Measurements from ENCODE around the gene TRIM17. TPM values are rescaled to one million over a fixed set of nuclear protein-coding genes. Genes with fewer than 3 reads are reported as not detected.

Gene TRIM17
- total and polyA plus RNA-seq, 4 donors, result 0.62 to 2.5 TPM; not detected in 2

DNA sequence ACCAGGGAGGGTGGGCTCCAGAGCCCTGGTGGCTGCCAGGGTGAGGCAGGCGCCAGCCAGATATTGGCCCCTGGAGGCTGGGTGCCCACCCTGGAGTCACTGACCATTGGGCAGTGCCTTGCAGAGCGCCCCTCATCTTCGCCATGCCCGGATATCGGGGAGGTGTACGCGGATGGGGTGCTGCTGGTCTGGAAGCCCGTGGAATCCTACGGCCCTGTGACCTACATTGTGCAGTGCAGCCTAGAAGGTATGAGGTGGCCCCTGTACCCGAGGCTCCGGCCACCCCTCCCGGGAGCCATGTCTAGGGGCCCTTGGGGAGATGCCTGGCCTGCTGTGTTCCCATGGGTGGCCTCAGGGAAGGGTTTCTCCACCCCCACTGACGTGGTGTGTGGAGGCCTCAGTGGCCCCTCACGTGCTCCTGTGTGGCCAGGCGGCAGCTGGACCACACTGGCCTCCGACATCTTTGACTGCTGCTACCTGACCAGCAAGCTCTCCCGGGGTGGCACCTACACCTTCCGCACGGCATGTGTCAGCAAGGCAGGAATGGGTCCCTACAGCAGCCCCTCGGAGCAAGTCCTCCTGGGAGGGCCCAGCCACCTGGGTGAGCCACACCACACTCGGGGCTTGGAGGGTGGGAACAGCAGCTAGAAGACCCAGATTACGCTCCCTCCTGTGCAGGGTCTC, 40.9 kb downstream of the TRIM17 start:
- Histone ChIP-seq H3K4me1 (ENCODE audit: control insufficient read depth in 1 of 2, insufficient read depth in 2 of 2, low read length in 2 of 2) (no peaks in the 10 kb centered on the region), H3K9me3 (ENCODE audit: control insufficient read depth, low read length) (no peaks in the 10 kb centered on the region), H3K4me3 (ENCODE audit: low read length in 2 of 2) (no peak overlapping the region), H3K27ac (ENCODE audit: low read depth in 1 of 2, low read length in 2 of 2) (no peak overlapping the region), H3K36me3 (ENCODE audit: control insufficient read depth in 1 of 2, insufficient read depth in 2 of 2, low read length in 1 of 2) (no peaks in the 10 kb centered on the region), H3K27me3 (ENCODE audit: control insufficient read depth in 1 of 2, insufficient read depth in 2 of 2, low read length in 1 of 2) (no peaks in the 10 kb centered on the region)
- ATAC-seq (ENCODE audit: low FRiP score), result no peak
- intact Hi-C loops (cut with DNase I), result loop anchor here in 1 of 2 donors (10.0 kb wide), 2 partner anchors 101 to 109 kb away; partner anchors contain the start of gene RNF187
- peak; percentile 46 to 74 for DNase-seq
- 95 to 97% methylated on average over 21 to 22 of the region's 22 CpGs for WGBS, 2 donors

GRCh38 chr1:228374711-228375577, 41.7 kb downstream of the TRIM17 start:
- intact Hi-C loops (cut with DNase I), result loop anchor here in 1 of 2 donors (10.0 kb wide), 2 partner anchors 100 to 110 kb away; partner anchors contain the start of gene RNF187
- Histone ChIP-seq H3K27me3 (ENCODE audit: control insufficient read depth in 1 of 2, insufficient read depth in 2 of 2, low read length in 1 of 2) (no peaks in the 10 kb centered on the region), H3K36me3 (ENCODE audit: control insufficient read depth in 1 of 2, insufficient read depth in 2 of 2, low read length in 1 of 2) (no peaks in the 10 kb centered on the region), H3K4me3 (ENCODE audit: low read length in 2 of 2) (no peak overlapping the region), H3K9me3 (ENCODE audit: control insufficient read depth, low read length) (no peaks in the 10 kb centered on the region), H3K4me1 (ENCODE audit: control insufficient read depth in 1 of 2, insufficient read depth in 2 of 2, low read length in 2 of 2) (no peaks in the 10 kb centered on the region), H3K27ac (ENCODE audit: low read depth in 1 of 2, low read length in 2 of 2) (no peak overlapping the region)
- WGBS, 2 donors, result 33 to 34% methylated on average over 25 of the region's 25 CpGs
- DNase-seq, result peak; percentile 90 to 94
- peak; percentile 67 for ATAC-seq (ENCODE audit: low FRiP score)

DNA sequence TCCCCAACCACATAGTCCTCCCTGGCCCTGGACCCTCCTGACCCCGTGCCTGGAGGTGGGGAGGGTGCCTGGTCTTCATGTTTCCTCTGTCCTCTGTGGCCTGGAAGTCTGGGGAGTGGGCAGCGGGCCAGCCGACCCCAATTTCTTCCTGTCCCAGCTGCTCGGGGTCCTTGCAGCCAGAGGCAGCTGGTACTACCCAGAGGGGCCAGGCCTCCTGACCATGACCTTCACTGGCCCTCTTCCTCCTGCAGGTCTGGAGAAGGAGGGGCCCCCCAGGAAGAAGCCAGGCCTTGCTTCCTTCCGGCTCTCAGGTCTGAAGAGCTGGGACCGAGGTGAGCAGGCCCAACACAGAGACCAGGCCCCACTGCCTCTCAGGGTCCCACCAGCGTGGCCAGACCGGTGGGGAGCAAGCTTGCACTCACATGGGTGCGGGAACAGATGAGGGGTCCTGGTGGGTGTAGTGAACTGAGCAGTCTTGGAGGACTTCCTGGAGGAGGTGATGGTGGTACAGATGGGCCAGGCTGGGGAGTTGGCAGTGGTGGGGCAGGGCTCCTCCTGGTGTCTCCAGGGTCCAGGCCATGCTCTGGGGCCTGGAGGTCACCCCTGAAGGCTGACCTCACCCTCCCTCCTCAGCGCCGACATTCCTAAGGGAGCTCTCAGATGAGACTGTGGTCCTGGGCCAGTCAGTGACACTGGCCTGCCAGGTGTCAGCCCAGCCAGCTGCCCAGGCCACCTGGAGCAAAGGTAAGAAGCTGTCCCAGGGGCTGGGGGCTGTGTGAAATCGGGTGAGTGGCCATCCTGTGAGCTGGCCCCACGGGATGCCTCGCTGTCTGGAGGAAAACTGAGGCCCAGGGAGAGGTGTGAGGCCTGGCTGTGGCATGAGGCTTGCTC, 42.7 kb downstream of the TRIM17 start:
- WGBS, 2 donors, result 89 to 91% methylated on average over 14 of the region's 14 CpGs
- H3K9me3 ChIP-seq (ENCODE audit: control insufficient read depth, low read length), result no peaks in the 10 kb centered on the region
- no peaks in the 10 kb centered on the region for H3K36me3 ChIP-seq (ENCODE audit: control insufficient read depth in 1 of 2, insufficient read depth in 2 of 2, low read length in 1 of 2)
- ATAC-seq (ENCODE audit: low FRiP score) (no peak), DNase-seq (peak; percentile 46 to 64)
- no peaks in the 10 kb centered on the region for H3K4me1 ChIP-seq (ENCODE audit: control insufficient read depth in 1 of 2, insufficient read depth in 2 of 2, low read length in 2 of 2)
- intact Hi-C loops (cut with DNase I), result loop anchor here in 1 of 2 donors (10.0 kb wide), 2 partner anchors 99 to 111 kb away; partner anchors contain the start of gene RNF187
- H3K27me3 ChIP-seq (ENCODE audit: control insufficient read depth in 1 of 2, insufficient read depth in 2 of 2, low read length in 1 of 2), result no peaks in the 10 kb centered on the region
- no peak overlapping the region for H3K4me3 ChIP-seq (ENCODE audit: low read length in 2 of 2)
- no peak overlapping the region for H3K27ac ChIP-seq (ENCODE audit: low read depth in 1 of 2, low read length in 2 of 2)

DNA sequence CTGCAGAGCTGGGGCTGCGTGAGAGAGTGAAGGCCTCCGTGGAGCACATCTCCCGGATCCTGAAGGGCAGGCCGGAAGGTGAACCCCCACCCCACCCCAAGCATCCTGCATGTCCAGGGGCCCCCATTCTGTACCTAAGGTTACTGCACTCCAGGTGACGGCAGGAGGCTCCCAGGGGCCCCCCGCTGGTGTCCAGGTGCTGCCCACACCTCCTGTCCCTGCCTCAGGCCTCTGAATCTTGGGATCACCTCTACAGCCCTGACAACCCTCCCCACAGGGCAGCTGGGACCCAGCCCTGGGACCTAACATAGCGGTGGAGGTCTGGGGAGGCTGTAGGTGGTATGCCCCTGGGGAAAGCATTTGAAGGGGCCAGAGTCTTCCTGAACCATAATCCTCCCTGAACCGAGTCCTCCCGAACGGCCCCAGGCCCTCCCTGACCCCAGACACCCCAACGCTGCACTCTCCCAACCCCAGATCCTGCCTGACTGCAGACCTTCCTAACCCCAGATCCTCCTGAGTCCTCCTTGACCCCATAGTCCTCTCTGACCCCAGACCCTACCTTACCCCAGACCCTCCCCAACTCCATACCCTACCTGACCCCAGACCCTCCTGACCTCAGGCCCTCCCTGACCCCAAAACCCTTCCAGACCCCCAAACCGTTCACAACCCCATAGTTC, 43.5 kb downstream of the TRIM17 start:
- DNase-seq (peak in 1 of 2 donors; percentile 40), ATAC-seq (ENCODE audit: low FRiP score) (no peak)
- H3K36me3 ChIP-seq (ENCODE audit: control insufficient read depth in 1 of 2, insufficient read depth in 2 of 2, low read length in 1 of 2), result no peaks in the 10 kb centered on the region
- H3K4me3 ChIP-seq (ENCODE audit: low read length in 2 of 2), result no peak overlapping the region
- no peaks in the 10 kb centered on the region for H3K4me1 ChIP-seq (ENCODE audit: control insufficient read depth in 1 of 2, insufficient read depth in 2 of 2, low read length in 2 of 2)
- H3K9me3 ChIP-seq (ENCODE audit: control insufficient read depth, low read length), result no peaks in the 10 kb centered on the region
- intact Hi-C loops (cut with DNase I), result loop anchor here in 1 of 2 donors (10.0 kb wide), 2 partner anchors 98 to 112 kb away; partner anchors contain the start of gene RNF187
- H3K27me3 ChIP-seq (ENCODE audit: control insufficient read depth in 1 of 2, insufficient read depth in 2 of 2, low read length in 1 of 2), result no peaks in the 10 kb centered on the region
- 84 to 87% methylated on average over 12 of the region's 12 CpGs for WGBS, 2 donors
- no peak overlapping the region for H3K27ac ChIP-seq (ENCODE audit: low read depth in 1 of 2, low read length in 2 of 2)

DNA sequence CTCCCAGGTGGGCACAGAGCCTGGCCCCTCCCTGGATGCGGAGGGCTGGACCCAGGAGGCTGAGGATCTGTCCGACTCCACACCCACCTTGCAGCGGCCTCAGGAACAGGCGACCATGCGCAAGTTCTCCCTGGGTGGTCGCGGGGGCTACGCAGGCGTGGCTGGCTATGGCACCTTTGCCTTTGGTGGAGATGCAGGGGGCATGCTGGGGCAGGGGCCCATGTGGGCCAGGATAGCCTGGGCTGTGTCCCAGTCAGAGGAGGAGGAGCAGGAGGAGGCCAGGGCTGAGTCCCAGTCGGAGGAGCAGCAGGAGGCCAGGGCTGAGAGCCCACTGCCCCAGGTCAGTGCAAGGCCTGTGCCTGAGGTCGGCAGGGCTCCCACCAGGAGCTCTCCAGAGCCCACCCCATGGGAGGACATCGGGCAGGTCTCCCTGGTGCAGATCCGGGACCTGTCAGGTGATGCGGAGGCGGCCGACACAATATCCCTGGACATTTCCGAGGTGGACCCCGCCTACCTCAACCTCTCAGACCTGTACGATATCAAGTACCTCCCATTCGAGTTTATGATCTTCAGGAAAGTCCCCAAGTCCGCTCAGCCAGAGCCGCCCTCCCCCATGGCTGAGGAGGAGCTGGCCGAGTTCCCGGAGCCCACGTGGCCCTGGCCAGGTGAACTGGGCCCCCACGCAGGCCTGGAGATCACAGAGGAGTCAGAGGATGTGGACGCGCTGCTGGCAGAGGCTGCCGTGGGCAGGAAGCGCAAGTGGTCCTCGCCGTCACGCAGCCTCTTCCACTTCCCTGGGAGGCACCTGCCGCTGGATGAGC, 44.3 kb downstream of the TRIM17 start:
- no peaks in the 10 kb centered on the region for H3K27me3 ChIP-seq (ENCODE audit: control insufficient read depth in 1 of 2, insufficient read depth in 2 of 2, low read length in 1 of 2)
- intact Hi-C loops (cut with DNase I), result loop anchor here in 1 of 2 donors (10.0 kb wide), 2 partner anchors 98 to 112 kb away; partner anchors contain the start of gene RNF187
- DNase-seq (peak in 1 of 2 donors; percentile 39), ATAC-seq (ENCODE audit: low FRiP score) (no peak)
- H3K9me3 ChIP-seq (ENCODE audit: control insufficient read depth, low read length), result no peaks in the 10 kb centered on the region
- H3K4me3 ChIP-seq (ENCODE audit: low read length in 2 of 2), result no peak overlapping the region
- WGBS, 2 donors, result 79 to 80% methylated on average over 33 to 34 of the region's 34 CpGs
- no peaks in the 10 kb centered on the region for H3K36me3 ChIP-seq (ENCODE audit: control insufficient read depth in 1 of 2, insufficient read depth in 2 of 2, low read length in 1 of 2)
- no peak overlapping the region for H3K27ac ChIP-seq (ENCODE audit: low read depth in 1 of 2, low read length in 2 of 2)
- no peaks in the 10 kb centered on the region for H3K4me1 ChIP-seq (ENCODE audit: control insufficient read depth in 1 of 2, insufficient read depth in 2 of 2, low read length in 2 of 2)

DNA sequence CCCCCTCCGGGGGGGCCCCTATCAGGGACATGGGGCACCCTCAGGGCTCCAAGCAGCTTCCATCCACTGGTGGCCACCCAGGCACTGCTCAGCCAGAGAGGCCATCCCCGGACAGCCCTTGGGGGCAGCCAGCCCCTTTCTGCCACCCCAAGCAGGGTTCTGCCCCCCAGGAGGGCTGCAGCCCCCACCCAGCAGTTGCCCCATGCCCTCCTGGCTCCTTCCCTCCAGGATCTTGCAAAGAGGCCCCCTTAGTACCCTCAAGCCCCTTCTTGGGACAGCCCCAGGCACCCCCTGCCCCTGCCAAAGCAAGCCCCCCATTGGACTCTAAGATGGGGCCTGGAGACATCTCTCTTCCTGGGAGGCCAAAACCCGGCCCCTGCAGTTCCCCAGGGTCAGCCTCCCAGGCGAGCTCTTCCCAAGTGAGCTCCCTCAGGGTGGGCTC, 44.9 kb downstream of the TRIM17 start:
- Histone ChIP-seq H3K4me3 (ENCODE audit: low read length in 2 of 2) (no peak overlapping the region), H3K27ac (ENCODE audit: low read depth in 1 of 2, low read length in 2 of 2) (no peak overlapping the region), H3K9me3 (ENCODE audit: control insufficient read depth, low read length) (no peaks in the 10 kb centered on the region), H3K27me3 (ENCODE audit: control insufficient read depth in 1 of 2, insufficient read depth in 2 of 2, low read length in 1 of 2) (no peaks in the 10 kb centered on the region), H3K36me3 (ENCODE audit: control insufficient read depth in 1 of 2, insufficient read depth in 2 of 2, low read length in 1 of 2) (no peaks in the 10 kb centered on the region), H3K4me1 (ENCODE audit: control insufficient read depth in 1 of 2, insufficient read depth in 2 of 2, low read length in 2 of 2) (no peaks in the 10 kb centered on the region)
- DNase-seq (no peak), ATAC-seq (ENCODE audit: low FRiP score) (no peak)
- intact Hi-C loops (cut with DNase I), result loop anchor here in 1 of 2 donors (10.0 kb wide), 2 partner anchors 97 to 113 kb away; partner anchors contain the start of gene RNF187
- WGBS, 2 donors, result 74% methylated on average over 3 to 4 of the region's 4 CpGs

DNA sequence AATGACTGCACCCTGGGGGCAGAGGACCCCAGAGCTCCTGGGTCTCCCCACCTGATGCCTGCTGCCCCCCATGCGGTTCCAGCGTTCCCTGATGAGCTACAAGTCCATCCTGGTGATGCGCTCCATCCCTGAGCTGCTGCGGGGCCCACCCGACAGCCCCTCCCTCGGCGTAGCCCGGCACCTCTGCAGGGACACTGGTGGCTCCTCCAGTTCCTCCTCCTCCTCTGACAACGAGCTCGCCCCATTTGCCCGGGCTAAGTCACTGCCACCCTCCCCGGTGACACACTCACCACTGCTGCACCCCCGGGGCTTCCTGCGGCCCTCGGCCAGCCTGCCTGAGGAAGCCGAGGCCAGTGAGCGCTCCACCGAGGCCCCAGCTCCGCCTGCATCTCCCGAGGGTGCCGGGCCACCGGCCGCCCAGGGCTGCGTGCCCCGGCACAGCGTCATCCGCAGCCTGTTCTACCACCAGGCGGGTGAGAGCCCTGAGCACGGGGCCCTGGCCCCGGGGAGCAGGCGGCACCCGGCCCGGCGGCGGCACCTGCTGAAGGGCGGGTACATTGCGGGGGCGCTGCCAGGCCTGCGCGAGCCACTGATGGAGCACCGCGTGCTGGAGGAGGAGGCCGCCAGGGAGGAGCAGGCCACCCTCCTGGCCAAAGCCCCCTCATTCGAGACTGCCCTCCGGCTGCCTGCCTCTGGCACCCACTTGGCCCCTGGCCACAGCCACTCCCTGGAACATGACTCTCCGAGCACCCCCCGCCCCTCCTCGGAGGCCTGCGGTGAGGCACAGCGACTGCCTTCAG, 45.5 kb downstream of the TRIM17 start:
- no peaks in the 10 kb centered on the region for H3K36me3 ChIP-seq (ENCODE audit: control insufficient read depth in 1 of 2, insufficient read depth in 2 of 2, low read length in 1 of 2)
- ATAC-seq (ENCODE audit: low FRiP score), result no peak
- no peaks in the 10 kb centered on the region for H3K9me3 ChIP-seq (ENCODE audit: control insufficient read depth, low read length)
- H3K4me1 ChIP-seq (ENCODE audit: control insufficient read depth in 1 of 2, insufficient read depth in 2 of 2, low read length in 2 of 2), result no peaks in the 10 kb centered on the region
- H3K27ac ChIP-seq (ENCODE audit: low read depth in 1 of 2, low read length in 2 of 2), result no peak overlapping the region
- DNase-seq, result peak; percentile 47
- 81 to 83% methylated on average over 40 to 50 of the region's 50 CpGs for WGBS, 2 donors
- H3K4me3 ChIP-seq (ENCODE audit: low read length in 2 of 2), result no peak overlapping the region
- H3K27me3 ChIP-seq (ENCODE audit: control insufficient read depth in 1 of 2, insufficient read depth in 2 of 2, low read length in 1 of 2), result no peaks in the 10 kb centered on the region
- intact Hi-C loops (cut with DNase I), result loop anchor here in 1 of 2 donors (10.0 kb wide), 2 partner anchors 96 to 114 kb away; partner anchors contain the start of gene RNF187

All from aorta (tissue), 5 donors.